NCI-H1048 (cell line): ENCODE data around the gene SMAP1.
"Not testable (repeated sequence)": the region's sequence is repeated elsewhere in the genome, so short reads cannot be mapped to it uniquely, and the experiment has no call there.

Source experiments
- DNase-seq: peaks from one replicate; lab custom pipeline; 2025; lab: John Stamatoyannopoulos, UW

Gene SMAP1

DNA sequence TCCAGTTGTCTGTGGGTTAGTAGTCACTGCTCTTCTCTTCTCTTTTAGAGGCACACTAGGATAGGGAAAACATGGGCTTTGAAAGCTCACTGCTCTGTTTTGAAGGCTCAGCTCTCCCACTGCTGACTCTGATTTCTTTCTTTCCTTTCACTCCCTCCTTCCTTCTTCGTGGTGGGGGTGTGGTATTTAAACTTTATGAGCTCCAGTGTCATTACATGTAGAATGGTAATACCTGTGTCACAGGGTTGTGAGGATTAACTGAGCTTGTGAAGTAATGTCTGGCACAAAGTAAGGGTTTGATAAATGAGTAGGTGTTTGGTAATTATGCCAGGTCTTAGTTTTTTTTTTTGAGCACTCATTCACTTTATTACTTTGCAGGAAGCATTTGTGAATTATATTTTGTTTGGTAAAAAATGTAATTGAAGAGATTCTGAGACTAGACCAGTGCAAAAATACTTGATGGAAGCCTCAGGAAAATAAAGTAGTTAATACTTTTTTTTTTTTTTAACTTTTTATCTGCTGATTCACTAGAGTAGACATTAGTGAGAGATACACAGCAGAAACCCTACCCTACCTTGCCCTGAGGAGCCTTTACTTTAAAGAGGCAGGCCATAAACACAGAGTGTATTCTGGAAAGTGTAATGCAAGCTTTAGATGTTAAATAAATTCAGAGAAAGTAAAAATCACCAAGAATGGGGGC, 17.3 kb downstream of the SMAP1 start:
- no peak for DNase-seq

DNA sequence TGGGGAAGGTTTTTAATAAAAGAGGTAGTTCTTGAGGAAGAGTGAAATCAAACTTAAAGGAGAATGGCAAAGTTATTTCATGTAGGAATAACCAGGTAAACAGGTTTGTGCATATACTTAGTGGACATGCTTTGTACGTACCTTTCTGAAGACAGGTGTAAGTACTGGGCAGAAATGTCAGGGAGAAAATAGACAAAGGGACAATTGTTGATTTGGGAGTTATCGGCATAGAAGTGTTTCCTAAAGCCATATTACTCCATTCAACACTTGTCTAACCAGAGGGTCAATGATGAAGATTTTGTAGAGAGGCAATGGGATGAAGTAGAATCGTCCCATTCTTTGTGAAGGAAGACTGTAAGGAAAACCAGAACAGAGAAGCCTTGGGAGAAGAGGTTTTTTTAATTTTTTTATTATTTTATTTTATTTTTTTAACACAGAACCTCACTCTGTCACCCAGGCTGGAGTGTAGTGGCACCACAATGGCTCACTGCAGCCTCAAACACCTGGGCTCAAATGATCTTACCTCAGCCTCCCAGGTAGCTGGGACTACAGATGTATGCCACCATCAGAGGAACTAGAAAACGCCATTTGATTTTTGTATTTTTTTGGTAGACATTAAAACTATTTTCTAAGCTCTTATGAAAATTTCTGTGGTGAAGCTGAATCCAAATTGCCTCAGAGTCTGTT, 18.0 kb downstream of the SMAP1 start:
- DNase-seq, result no peak

DNA sequence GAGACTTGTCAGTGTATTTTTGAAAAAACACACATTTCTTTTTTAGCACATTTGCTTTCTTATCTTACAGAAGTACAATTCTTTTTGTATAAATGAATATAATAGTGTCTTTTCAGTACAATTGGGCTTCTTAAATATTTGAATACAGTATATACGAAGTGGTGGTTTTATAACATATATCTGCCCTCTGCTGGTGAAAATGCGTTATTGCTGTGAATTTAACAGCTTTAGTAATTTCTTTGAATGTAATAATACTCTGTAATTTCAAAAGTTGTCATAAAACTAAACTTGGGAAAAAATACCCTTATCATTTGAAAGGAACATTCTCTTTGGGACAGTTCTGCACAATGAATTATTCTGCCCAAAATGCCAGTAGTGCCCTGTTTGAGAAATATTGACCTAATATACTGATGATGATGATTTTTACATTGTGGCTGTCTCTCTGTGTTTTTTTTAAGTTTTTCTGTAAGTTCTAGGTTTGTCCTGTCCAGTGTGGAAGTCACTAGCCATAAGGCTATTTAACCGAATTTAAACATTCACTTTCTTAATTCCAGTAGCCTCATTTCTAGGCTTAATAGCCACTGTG, 19.0 kb downstream of the SMAP1 start:
- DNase-seq, result peak; percentile 5

DNA sequence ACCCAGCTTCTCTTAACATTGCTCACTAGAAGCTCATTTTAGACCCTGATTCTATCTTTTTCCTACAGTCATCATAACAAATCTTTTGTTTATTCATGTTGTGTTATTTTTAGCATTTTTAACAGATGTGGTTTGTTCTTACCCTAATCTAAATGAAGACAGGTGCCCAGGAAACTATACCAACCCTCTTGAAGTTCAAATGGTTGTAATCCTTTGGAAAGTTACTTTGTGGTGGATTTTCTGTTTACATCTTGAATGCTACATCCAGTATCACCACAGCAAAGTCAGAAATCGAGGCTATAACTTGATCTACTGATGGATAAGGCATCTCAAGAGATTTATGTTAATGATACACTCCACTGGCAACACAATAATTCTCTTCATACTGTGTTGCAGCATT, 26.2 kb downstream of the SMAP1 start:
- DNase-seq, result no peak

DNA sequence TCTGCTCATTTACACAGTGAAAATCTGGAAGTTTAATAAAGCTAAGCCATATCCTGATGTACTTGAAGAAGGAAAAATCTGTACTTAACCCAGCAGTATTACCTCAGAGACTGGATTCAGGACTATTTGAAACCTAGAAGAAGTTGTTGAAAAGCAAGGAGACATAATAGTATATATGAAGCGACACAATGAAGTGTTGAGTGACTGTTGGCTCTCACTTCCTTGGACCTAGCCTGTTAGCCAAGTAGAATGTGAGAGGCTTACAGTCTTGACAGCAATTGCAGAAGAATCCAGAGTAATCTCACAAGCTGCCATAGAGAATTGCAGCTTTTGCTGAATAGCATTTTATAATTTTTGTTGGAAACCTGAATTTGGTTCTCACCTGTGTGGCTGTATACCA, 26.7 kb downstream of the SMAP1 start:
- no peak for DNase-seq

DNA sequence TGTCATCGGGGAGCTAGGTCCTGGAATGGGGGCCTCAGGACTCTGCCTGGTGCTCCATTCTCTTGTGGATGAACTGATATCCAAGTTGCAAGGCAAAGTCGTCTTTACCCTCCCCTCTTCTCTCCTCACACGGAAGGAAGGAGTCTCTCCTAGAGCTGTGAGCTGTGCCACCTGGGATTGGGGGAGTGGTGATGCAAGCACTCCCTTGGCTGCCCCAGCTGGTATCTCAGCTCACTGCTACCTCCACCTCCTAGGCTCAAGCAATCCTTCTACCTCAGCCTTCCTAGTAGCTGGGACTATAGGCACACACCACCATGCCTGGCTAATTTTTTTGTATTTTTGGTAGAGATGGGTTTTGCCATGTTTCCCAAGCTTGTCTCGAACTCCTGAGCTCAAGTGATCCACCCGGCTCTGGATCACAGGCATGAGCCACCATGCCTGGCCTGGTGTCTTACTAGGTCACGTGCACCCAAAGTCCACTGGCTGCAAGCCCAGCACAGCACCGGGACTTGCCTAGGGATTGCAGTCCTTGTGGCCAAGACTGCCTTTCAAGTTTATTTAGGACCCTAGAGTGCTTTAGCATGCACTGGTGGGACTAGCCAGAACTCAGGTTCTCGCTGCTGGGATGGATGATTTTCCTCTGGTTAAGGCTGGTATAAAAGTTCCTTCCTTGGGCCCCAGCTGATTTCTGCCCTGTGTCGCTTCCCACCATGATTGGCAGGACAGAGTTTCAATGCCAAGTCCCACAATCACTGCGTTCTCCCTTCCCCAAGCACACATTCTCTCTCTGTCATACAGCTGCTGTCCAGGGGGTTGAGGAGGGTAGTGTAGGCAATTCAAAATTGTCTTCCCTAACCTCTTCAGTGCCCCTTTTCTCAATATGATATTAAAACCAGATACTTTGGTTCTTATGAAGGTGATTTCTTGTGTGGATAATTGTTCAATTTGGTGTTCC, 33.5 kb downstream of the SMAP1 start:
- DNase-seq, result no peak

DNA sequence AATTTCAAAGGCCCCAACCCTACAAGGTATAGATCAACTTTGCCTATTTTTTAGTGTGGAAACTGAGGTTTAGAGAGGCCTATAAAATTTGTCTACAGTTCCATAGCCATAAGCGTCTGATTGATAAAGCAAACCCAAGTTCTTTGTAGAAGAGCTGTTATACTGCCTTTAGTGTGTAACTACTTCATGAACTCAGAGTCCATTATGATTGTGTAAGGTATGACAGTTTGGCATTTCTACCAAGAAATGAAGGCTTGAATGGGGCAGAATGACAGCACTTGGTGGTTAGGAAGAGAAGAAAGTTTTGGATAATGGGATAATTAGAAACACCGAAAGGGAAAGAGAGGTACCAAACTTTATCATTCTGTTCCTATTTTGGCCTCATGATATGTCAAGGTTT, 38.1 kb downstream of the SMAP1 start:
- DNase-seq, result no peak

DNA sequence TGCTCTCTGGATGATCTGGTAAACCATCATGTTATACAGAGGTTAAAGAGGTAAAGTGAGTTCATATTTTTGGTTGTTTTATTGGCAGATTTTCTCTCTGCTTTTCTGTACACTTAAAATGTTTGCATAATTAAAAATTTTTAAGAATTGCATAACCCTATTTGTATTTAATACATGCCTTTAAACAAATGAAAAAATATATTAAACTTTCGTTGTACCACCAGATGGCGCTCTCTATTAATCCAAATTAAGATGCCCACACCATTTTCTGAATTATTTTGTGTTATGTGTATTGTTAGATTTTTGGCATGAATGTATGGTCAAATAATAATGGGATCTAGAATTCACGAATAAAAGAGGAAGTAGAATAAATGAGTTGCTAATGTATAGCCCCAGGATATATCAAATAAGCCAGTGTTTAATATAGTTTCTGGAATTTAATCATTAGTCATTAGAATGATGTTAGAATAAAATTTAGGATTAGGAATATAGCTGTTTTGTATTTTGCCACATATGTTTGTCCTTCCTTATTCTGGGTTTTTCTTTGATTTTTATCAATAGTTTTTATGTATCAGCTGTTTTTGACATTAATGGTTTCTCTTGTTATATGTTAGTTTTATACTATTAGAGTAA, 38.9 kb downstream of the SMAP1 start:
- no peak for DNase-seq

DNA sequence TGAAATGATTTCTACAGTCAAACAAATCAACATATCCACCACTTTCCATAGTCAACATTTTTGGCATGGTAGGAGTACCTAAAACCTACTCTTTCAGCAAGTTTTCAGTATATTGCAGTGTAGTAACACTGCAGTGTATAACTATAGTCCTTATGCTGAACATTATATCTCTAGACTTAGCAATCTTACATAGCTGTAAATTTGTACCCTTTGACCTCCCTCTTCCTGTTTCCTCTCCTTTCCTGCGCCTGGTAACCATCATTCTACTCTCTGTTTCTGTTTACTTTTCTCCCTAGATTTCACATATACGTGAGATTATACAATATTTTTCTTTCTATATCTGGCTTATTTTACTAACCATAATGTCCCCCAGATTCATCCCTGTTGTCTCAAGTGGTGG, 40.2 kb downstream of the SMAP1 start:
- DNase-seq, result no peak

DNA sequence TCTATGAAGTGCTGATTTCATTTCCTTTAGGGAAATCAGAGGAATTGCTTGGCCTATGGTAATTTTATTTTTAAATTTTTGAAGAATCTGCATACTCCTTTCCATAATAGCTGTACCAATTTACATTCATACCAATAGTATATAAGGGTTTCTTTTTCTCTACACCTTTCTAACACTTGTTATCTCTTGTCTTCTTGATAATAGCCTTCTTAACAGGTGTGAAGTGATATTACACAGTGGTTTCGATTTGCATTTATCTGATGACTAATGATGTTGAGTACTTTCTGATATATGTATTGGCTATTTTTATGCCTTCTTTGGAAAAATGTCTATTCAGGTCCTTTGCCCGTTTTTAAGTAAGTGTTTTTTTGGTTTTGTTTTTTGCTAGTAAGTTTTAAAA, 40.8 kb downstream of the SMAP1 start:
- no peak for DNase-seq

DNA sequence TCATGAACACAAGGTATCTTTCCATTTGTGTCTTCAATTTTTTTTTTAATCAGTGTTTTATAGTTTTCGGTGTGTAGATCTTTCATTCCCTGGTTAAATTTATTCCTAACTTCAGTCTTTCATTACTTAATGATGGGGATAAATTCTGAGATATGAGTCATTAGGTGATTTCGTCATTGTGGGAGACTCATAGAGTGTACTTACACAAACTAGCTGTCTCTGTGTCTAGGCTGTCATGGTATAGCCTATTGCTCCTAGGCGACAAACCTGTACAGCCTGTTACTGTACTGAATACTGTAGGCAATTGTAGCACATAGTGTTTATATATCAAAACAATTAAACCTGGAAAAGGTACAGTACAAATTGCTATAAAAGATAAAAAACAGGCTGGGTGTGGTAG, 42.1 kb downstream of the SMAP1 start:
- no peak for DNase-seq

DNA sequence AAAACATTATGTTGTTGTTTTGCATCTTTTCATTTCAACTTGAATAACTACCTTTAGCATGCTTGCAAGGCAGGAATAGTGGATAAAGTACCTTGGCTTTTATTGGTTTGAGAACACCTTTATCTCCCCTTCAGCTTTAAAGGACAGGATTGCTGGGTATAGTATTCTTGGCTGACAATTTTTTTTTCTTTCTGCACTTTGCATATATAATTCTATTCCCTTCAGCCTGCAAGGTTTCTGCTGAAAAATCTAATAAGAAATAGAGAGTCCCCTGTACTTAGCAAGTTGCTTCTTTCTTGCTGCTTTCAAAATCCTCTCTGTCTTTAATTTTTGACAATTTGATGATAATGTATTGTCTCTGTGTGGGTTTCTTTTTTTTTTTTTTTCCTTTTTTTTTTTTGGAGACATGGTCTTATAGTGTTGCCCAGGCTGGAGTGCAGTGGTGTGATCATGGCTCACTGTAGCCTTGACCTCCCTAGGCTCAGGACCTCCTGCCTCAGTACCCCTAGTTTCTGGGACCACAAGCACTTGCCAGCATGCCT, 47.1 kb downstream of the SMAP1 start:
- no peak for DNase-seq

DNA sequence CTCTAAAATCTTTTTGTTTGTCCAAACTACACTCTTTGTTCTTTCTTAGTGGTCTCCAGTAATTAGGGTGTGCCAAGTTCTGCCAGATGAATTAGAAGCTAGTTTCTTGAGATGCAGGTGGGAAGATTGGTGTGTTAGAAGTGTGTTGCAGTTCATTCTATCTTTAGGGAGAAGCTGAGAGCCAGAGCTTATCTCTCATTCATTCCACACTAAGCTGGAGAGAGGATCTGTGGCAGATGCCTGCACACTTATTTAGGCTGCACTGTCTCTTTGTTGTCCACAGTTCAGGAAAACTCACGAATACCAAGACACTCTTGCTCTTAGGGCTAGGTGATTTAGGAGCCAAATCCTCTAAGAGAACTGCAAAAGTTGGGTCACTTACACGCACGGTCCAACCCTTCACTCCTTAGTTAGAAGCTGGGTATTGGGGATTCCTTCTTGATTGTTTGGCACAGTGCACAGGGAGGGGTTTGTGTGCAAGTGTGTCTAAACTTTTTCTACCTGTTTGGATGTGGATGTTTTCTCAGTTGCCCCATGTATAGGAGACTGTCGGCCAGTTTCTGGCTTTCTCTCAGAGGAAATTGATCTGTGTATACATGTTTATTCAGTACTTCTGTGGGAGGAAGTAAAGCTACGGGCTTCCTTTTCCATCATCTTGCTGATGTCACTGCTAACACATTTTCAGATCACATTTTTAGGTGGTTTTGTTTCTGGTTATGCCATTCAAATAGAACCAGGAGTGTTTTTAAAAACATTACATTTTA, 49.5 kb downstream of the SMAP1 start:
- no peak for DNase-seq

DNA sequence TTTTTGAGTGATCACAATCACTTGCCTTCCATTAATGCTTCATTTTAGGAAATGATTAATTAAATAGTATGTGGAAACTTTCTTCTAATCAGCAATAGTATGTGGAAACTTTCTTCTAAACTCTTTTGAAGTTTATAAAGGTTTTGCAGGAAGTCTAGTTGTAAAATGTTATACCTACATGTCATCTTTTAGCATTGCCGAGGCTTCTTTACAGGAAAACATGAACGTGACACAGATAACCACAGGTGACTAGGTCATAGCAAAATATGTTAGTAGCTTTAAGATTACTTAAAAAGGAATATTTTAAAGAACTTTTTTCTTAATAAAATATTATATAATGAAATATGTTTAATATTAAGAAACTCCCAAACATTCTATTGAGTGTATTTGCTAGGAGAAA, 56.8 kb downstream of the SMAP1 start:
- no peak for DNase-seq

DNA sequence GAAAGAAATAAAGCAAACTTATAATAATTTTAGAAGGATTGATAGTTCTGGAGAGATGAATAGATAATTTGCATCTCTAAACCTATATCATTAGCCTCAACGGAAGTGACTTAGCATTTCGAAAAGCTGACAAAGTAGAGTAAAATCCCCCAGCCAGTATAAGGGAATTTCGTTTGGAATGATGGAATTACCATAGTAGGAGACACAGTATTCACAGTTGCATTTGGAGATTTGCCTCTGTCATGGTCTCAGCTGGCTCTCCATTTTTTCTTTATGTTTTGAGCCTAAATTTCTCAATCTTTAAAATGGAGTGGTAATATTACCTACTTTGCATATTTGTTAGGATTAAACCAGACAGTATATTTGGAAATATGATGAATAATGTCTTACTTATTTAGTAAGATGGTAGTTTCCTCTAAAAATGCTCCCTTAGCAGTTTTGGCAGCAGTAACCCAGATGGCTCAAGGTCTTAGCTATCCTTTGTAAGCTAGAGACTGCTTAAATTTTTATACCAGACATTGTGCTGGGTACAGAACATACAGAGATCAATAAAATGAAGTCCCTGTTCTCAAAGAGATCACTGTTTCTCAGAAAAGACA, 58.2 kb downstream of the SMAP1 start:
- DNase-seq, result no peak

DNA sequence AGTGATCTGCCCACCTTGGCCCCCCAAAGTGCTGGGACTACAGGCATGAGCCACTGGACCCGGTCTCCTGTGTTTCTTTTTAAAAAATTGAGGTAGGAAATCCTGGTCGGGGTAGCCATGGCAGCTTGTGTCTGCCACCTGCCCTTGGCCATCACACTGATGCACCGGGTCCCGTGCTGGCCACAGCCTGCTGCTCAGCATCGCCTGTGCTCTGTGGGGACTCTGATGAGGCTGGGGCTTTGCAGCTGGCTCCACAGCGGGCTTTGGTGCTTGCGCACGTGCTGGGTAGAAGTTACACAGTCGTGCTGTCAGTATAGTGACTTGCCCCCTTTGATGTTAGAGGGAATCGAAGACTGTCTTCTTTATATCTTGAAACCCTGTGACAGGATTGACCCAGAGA, 66.7 kb downstream of the SMAP1 start:
- no peak for DNase-seq

DNA sequence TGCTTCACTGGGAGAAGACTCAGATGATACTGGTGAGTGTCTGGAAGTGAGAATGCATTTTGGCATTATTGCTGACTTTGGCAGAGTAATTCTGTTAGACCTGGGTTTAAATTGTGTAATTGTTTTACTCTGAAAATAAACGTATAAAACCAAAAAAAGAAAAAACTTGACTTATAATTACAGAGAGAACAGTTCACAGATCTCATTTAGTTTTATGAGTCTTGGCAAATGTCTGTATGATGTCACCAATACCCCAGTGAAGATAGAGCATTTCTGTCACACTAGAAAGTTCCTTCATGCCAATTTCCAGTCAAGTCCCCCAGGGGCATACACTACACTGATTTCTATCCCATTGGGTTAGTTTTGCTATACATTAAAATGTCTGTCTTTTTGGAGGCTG, 67.3 kb downstream of the SMAP1 start:
- no peak for DNase-seq

DNA sequence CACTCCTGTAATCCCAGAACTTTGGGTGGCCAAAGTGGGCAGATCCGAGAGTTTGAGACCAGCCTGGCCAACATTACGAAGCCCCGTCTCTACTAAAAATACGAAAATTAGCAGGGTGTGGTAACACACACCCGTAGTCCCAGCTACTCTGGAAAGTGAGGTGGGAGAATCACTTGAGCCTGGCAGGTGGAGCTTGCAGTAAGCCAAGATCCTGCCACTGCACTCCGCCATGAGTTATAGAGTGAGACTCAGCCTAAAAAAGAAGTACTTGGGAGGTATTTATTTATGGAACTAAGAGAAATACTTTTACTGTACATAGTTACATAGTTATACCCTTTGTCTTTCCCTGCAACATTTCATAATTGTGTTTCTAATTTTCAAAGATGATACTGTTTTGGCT, 67.8 kb downstream of the SMAP1 start:
- no peak for DNase-seq

DNA sequence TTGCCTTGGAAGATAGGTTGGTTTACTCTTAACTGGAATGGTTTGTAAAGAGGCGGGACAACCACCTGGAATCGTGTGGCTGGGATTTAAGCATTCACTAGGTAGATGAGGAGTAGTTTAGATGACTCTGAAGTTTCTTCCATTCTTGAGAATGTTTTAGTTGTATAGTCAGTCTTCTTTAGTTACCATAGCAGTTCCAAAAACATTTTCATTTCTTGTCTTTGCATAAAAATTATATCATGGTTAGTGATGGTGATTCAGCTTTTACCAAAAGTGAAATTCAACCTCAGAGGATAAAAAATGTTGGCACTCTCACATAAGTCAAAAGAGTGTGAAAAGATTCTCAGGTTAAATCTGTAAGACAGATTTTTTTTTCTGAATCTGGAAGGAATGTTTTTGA, 70.3 kb downstream of the SMAP1 start:
- no peak for DNase-seq

DNA sequence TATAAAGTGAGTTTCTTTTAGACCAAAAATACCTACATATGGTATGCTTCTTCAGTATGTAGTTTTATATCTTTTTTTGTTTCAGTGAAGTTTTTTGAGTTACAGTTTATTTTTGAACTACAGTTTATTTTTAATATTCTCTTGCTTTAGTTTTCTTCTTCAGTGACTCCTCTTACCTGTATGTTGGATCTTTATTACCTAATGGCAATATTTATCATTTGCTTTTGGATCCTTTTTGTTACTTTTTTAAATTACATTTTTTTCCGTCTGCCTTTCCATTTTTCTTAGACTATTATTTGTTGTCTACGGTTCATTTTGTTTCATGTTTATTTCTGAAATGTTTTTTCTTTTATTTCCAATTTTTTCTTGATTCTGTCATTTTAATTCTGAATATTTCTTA, 71.9 kb downstream of the SMAP1 start:
- no peak for DNase-seq

DNA sequence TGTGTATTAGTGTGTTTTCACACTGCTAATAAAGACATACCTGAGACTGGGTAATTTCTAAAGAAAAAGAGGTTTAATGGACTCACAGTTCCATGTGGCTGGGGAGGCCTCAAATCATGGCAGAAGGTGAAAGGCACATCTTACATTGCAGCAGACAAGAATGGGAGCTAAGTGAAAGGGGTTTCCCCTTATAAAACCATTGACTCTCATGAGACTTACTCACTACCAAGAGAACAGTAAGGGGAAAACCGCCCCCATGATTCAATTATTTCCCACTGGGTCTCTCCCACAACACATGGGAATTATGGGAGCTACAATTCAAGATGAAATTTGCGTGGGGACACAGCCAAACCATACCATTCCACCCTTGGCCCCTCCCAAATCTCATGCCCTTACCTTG, 73.1 kb downstream of the SMAP1 start:
- not testable (repeated sequence) for DNase-seq
